ENCODE data around the gene CREB5. TPM values are rescaled to one million over a fixed set of nuclear protein-coding genes. Genes with fewer than 3 reads are reported as not detected.

CREB5 gene
- total RNA-seq, 4 donors from 2014 or later = 0.90 to 10.1 (median 4.9) TPM

DNA sequence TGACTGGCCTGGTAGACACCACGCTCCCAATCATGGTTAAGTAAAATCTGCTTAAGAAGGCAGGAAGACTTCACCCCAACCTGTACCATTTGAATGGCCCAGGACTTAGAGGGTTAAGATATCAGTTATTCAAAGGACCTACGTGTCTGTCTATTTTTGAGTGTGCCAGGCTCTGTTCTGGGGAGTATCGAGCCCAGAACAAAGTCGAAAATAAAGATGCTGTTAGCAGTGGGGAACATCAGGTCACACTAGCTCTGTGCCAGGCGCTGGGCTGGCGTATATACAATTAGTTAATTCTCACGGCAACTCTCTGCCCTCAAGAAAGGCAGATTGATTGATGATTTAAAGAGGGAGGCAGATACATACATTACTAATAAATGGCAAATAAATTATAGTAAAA lies 40.5 kb upstream of the CREB5 start:
- Histone ChIP-seq H3K36me3 (no peaks in the 10 kb centered on the region), H3K4me1 (no peaks in the 10 kb centered on the region), H3K4me3 (no peak overlapping the region), H3K27me3 (no peaks in the 10 kb centered on the region), H3K9me3 (no peaks in the 10 kb centered on the region), H3K27ac (no peak overlapping the region)
- DNase-seq (no peak), ATAC-seq (no peak)
- in situ Hi-C loops (cut with MboI; ENCODE audit: low sequenced_read_pairs in 4 of 4) = no loop called here
- TF ChIP-seq POLR2A (IDR thresholded peaks at IDR 0.05) = no peak
- TF ChIP-seq, protein P1, sequence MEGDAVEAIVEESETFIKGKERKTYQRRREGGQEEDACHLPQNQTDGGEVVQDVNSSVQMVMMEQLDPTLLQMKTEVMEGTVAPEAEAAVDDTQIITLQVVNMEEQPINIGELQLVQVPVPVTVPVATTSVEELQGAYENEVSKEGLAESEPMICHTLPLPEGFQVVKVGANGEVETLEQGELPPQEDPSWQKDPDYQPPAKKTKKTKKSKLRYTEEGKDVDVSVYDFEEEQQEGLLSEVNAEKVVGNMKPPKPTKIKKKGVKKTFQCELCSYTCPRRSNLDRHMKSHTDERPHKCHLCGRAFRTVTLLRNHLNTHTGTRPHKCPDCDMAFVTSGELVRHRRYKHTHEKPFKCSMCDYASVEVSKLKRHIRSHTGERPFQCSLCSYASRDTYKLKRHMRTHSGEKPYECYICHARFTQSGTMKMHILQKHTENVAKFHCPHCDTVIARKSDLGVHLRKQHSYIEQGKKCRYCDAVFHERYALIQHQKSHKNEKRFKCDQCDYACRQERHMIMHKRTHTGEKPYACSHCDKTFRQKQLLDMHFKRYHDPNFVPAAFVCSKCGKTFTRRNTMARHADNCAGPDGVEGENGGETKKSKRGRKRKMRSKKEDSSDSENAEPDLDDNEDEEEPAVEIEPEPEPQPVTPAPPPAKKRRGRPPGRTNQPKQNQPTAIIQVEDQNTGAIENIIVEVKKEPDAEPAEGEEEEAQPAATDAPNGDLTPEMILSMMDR (IDR thresholded peaks at IDR 0.05 in 4 of 5, conservative IDR thresholded peaks at IDR 0.05 in 1 of 5) = no peak
- intact Hi-C loops (cut with DNase I; ENCODE audit: low total_unique reads) = no loop called here

DNA sequence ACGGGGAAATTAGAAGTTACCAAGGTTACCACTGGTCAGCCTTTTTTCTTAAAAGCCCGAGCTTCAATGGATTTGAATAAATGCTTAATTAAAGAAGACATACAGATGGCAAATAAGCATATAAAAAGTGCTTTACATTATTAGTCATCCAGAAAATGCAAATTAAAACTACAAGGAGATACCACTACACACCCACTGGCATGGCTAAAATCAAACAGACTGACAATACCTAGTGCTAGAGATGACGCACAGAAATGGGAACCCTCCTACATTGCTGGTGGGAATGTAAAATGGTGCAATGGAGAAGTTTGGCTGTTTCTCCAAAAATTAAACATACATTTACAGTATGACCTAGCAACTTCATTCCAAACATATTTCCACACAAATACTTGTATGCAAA lies 38.3 kb upstream of the CREB5 start:
- ATAC-seq = no peak
- intact Hi-C loops (cut with DNase I; ENCODE audit: low total_unique reads) = no loop called here
- no peaks in the 10 kb centered on the region for H3K4me1 ChIP-seq
- no peaks in the 10 kb centered on the region for H3K9me3 ChIP-seq
- DNase-seq = no peak
- H3K36me3 ChIP-seq = no peaks in the 10 kb centered on the region
- no peak overlapping the region for H3K4me3 ChIP-seq
- H3K27me3 ChIP-seq = no peaks in the 10 kb centered on the region
- in situ Hi-C loops (cut with MboI; ENCODE audit: low sequenced_read_pairs in 4 of 4) = no loop called here
- TF ChIP-seq, protein P1 (IDR thresholded peaks at IDR 0.05 in 4 of 5, conservative IDR thresholded peaks at IDR 0.05 in 1 of 5) = no peak
- TF ChIP-seq POLR2A (IDR thresholded peaks at IDR 0.05) = no peak
- no peak overlapping the region for H3K27ac ChIP-seq

DNA sequence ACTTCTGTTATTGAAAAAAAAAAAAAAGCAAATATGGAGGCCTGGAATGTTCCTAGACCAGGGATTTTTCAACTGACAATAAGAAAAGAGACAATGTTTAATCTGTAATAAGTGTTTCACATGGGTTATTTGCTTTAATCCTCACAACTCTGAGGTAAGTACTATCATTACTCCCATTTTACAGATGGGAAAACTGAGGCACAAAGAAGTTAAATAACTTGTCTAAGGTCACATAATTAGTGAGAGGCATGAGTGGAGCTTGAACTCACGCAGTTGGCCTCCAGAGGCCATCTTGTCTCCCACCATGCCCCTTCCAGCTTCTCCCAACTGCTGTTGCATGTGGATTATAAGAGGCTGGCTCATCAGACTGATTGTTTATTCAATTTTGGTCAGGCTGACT lies 36.6 kb upstream of the CREB5 start:
- H3K4me1 ChIP-seq = no peaks in the 10 kb centered on the region
- no peaks in the 10 kb centered on the region for H3K27me3 ChIP-seq
- ATAC-seq (no peak), DNase-seq (no peak)
- TF ChIP-seq POLR2A (IDR thresholded peaks at IDR 0.05) = no peak
- TF ChIP-seq, protein P1 (IDR thresholded peaks at IDR 0.05 in 4 of 5, conservative IDR thresholded peaks at IDR 0.05 in 1 of 5) = no peak
- no peak overlapping the region for H3K27ac ChIP-seq
- intact Hi-C loops (cut with DNase I; ENCODE audit: low total_unique reads) (no loop called here), in situ Hi-C loops (cut with MboI; ENCODE audit: low sequenced_read_pairs in 4 of 4) (no loop called here)
- H3K9me3 ChIP-seq = no peaks in the 10 kb centered on the region
- no peaks in the 10 kb centered on the region for H3K36me3 ChIP-seq
- no peak overlapping the region for H3K4me3 ChIP-seq

DNA sequence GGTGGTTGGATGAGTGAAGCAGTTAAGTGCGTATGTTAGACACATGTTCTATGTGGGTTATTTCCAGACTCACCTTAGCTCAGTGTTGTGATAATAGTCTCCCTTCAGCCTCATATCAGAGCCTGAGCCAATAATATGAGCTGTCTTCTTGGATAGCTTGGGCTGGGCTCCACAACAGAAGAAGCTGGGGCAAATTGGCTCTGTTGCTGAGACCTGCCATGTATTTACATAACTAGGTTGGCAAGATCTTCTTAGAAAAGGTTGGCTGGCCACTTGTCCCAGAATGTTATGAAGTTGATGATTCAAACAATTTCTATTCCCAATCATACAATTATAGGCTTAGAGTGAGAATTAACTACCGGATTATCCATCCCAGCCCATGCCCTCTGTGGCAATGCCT lies 35.7 kb upstream of the CREB5 start:
- no peak for ATAC-seq
- Histone ChIP-seq H3K27ac (no peak overlapping the region), H3K36me3 (no peaks in the 10 kb centered on the region), H3K4me1 (no peaks in the 10 kb centered on the region), H3K9me3 (no peaks in the 10 kb centered on the region), H3K27me3 (no peaks in the 10 kb centered on the region), H3K4me3 (no peak overlapping the region)
- TF ChIP-seq, protein P1 (IDR thresholded peaks at IDR 0.05 in 4 of 5, conservative IDR thresholded peaks at IDR 0.05 in 1 of 5) = no peak
- no peak for TF ChIP-seq POLR2A (IDR thresholded peaks at IDR 0.05)
- intact Hi-C loops (cut with DNase I; ENCODE audit: low total_unique reads) (no loop called here), in situ Hi-C loops (cut with MboI; ENCODE audit: low sequenced_read_pairs in 4 of 4) (no loop called here)
- DNase-seq = no peak

DNA sequence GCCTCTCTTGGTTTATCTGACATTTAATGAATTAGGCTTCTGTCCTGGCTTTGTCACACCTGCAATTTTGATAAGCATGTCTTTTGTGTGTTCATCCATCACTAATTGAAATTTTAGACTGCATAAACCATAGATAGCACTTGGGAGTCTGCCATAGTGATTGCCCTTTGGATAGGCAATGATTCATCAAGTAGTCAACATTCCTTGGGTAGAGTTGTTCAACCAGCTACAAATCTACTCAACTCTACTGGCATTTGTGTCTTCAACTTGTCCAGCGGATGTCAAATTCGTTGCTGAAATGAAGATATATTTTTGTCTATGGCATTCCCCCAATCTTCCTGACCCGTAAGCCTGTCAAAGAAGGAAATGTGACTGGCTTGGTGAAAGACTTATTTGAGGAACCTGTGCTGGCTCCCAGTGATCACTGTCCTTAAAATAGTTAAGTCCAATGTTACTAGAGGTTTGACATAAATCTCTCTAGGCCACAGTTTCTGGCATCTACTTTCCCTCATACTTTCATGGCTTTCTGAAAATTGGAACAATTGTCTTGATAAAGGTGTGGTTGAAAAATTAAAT lies 33.7 kb upstream of the CREB5 start:
- TF ChIP-seq POLR2A (IDR thresholded peaks at IDR 0.05) = no peak
- TF ChIP-seq, protein P1 (IDR thresholded peaks at IDR 0.05 in 4 of 5, conservative IDR thresholded peaks at IDR 0.05 in 1 of 5) = no peak
- Histone ChIP-seq H3K4me3 (no peak overlapping the region), H3K27ac (no peak overlapping the region), H3K9me3 (no peaks in the 10 kb centered on the region), H3K36me3 (no peaks in the 10 kb centered on the region), H3K4me1 (no peaks in the 10 kb centered on the region), H3K27me3 (no peaks in the 10 kb centered on the region)
- intact Hi-C loops (cut with DNase I; ENCODE audit: low total_unique reads) (no loop called here), in situ Hi-C loops (cut with MboI; ENCODE audit: low sequenced_read_pairs in 4 of 4) (no loop called here)
- DNase-seq = no peak
- no peak for ATAC-seq

All from gastrocnemius medialis (tissue), 4 donors.